Transverse colon (tissue), 4 donors: ENCODE results near the gene WDR87. TPM values are rescaled to one million over a fixed set of nuclear protein-coding genes. Genes with fewer than 3 reads are reported as not detected.

Experiments used
- DNase-seq: peaks from one replicate; pipeline ENCODE4 v3.0.0-alpha.2; 2019
- H3K27ac ChIP-seq, 4 donors: fragments of 200-600 bp; sonication (generic); 2 replicates each; pipeline ENCODE4 v1.5.1; 2016 to 2018; ENCODE audit warnings: inconsistent platforms in 4 of 4
- H3K27me3 ChIP-seq: fragments of 200-600 bp; sonication (generic); 2 replicates; pipeline ENCODE4 v1.5.1; 2017; ENCODE audit warnings: inconsistent platforms
- H3K36me3 ChIP-seq, 4 donors: fragments of 200-600 bp; sonication (generic); 2 replicates each; pipeline ENCODE4 v1.5.1; 2017 to 2019; ENCODE audit warnings: inconsistent platforms in 4 of 4
- H3K4me1 ChIP-seq, 4 donors: fragments of 200-600 bp; sonication (generic); 2 replicates each; pipeline ENCODE4 v1.5.1; 2017 to 2020; ENCODE audit warnings: inconsistent platforms in 4 of 4
- H3K4me3 ChIP-seq, 4 donors: fragments of 200-600 bp; sonication (generic); 1 replicate in 1 of 4; 2 replicates in 3 of 4; pipeline versions ENCODE4 v1.5.1 to v1.6.1; 2017 to 2019; ENCODE audit warnings: inconsistent platforms in 4 of 4
- H3K9me3 ChIP-seq, 2 donors: fragments of 200-600 bp; sonication (generic); 2 replicates each; pipeline ENCODE4 v1.5.1; 2017 to 2019; ENCODE audit warnings: inconsistent platforms in 2 of 2
- EP300 ChIP-seq: sonication (generic); formaldehyde crosslinking; IDR thresholded peaks from one replicate; pipeline ENCODE4 v1.6.1; 2017; ENCODE audit warnings: antibody characterized with exemption, low read depth
- POLR2A ChIP-seq: fragments of 450-650 bp; IDR thresholded peaks from one replicate; pipeline ENCODE4 v1.6.1; 2016; ENCODE audit warnings: antibody characterized with exemption, mild to moderate bottlenecking, moderate library complexity
- POLR2AphosphoS5 ChIP-seq, 3 donors: sonication (generic); formaldehyde crosslinking; IDR thresholded peaks; one replicate each; pipeline ENCODE4 v1.6.1; 2016; ENCODE audit warnings: antibody characterized with exemption in 3 of 3
- WGBS, 2 donors: methylation state at CpG; one replicate each; pipeline ENCODE4 v1.1.5; 2018; ENCODE audit warnings: low coverage in 1 of 2; 5-methylcytosine and 5-hydroxymethylcytosine counted together
- in situ Hi-C, 4 donors: fragments of 200-750 bp; cut with MboI; loops; one replicate each; pipeline versions ENCODE4 v1.15.0 to v1.15.1; 2017; ENCODE audit warnings: low sequenced_read_pairs in 3 of 4, low pct_ligation_motif_present in 1 of 4, low pct_unique_long_range_greater_than_20kb in 1 of 4
- intact Hi-C: fragments of 100-400 bp; cut with DNase I; formaldehyde crosslinking; loops from one replicate; pipeline ENCODE4 v1.15.1; 2023; ENCODE audit warnings: low total_unique reads
- total RNA-seq, 4 donors: library from RNA; depleted of rRNA; stranded (reverse); fragments of >200 nt; gene quantifications; one replicate each; pipeline ENCODE4 v1.1.0, GENCODE V29; 2016
- TF ChIP-seq, protein P1 (sequence below), 5 experiments: fragments of 200-600 bp in 3 of 5; fragments of 450-650 bp in 2 of 5; sonication (generic) in 3 of 5; IDR thresholded peaks; 1 replicate in 2 of 5; 2 replicates in 3 of 5; pipeline ENCODE4 v1.5.1; 2016 to 2017; ENCODE audit warnings: antibody characterized with exemption in 5 of 5, inconsistent platforms in 3 of 5, mild to moderate bottlenecking in 2 of 5, moderate library complexity in 1 of 5

Gene WDR87
- total RNA-seq, 4 donors from 2014 or later = not detected

DNA sequence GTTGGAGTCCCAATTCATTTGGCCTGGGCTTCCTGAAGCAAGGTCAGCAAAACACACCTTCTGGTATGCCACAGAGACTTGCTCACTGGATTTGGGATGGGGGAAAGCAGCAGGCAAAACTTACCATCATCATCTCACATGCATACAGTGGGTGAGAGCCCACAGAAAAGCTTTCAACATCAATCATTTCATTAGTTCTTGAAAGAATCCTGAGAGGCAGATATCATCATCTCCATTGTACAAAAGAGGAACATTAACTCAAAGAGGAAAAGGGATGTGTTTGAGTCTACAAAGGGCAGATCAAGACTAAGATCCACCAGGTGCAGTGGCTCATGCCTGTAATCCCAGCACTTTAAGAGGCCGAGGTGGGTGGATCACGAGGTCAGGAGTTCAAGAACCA is 6.4 kb downstream of the WDR87 start:
- Histone ChIP-seq H3K4me1 (no peaks in the 10 kb centered on the region), H3K4me3 (no peak overlapping the region), H3K27ac (no peak overlapping the region), H3K36me3 (no peaks in the 10 kb centered on the region), H3K9me3 (no peaks in the 10 kb centered on the region), H3K27me3 (no peaks in the 10 kb centered on the region)
- TF ChIP-seq, protein P1, sequence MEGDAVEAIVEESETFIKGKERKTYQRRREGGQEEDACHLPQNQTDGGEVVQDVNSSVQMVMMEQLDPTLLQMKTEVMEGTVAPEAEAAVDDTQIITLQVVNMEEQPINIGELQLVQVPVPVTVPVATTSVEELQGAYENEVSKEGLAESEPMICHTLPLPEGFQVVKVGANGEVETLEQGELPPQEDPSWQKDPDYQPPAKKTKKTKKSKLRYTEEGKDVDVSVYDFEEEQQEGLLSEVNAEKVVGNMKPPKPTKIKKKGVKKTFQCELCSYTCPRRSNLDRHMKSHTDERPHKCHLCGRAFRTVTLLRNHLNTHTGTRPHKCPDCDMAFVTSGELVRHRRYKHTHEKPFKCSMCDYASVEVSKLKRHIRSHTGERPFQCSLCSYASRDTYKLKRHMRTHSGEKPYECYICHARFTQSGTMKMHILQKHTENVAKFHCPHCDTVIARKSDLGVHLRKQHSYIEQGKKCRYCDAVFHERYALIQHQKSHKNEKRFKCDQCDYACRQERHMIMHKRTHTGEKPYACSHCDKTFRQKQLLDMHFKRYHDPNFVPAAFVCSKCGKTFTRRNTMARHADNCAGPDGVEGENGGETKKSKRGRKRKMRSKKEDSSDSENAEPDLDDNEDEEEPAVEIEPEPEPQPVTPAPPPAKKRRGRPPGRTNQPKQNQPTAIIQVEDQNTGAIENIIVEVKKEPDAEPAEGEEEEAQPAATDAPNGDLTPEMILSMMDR (IDR thresholded peaks at IDR 0.05) = no peak
- intact Hi-C loops (no loop called here), in situ Hi-C loops (loop anchor here (10.0 to 25.0 kb wide), 5 partner anchors 187 to 437 kb away; partner anchors contain the start of genes CATSPERG (in 4 of the 4) and DPF1 (in 1 of the 4))
- no peak for DNase-seq
- WGBS, 2 donors = 55% methylated on average over 2 of the region's 2 CpGs; no CpG with 5 or more reads in 1 of the 2 donors

DNA sequence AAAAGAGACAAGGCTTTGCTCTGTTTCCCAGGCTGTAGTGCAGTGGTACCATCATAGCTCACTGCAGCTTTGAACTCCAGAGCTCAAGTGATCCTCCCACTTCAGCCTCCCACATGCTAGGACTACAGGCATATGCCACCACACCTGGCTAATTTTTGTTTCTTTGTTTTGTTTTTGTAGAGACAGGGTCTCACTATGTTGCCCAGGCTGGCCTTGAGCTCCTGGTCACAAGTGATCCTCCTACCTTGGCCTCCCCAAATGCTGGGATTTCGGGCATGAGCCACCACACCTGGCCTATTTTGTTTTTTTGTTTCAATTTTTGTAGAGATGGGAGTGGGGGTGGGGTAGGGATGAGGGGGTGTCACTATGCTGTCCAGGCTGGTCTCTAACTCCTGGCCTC is 6.9 kb downstream of the WDR87 start:
- Histone ChIP-seq H3K36me3 (no peaks in the 10 kb centered on the region), H3K27ac (no peak overlapping the region), H3K27me3 (no peaks in the 10 kb centered on the region), H3K9me3 (no peaks in the 10 kb centered on the region), H3K4me3 (no peak overlapping the region), H3K4me1 (no peaks in the 10 kb centered on the region)
- DNase-seq = no peak
- 67% methylated on average over 1 of the region's 1 CpG; no CpG with 5 or more reads in 1 of the 2 donors for WGBS, 2 donors
- no peak for TF ChIP-seq POLR2AphosphoS5 (IDR thresholded peaks at IDR 0.05)
- TF ChIP-seq, protein P1 (IDR thresholded peaks at IDR 0.05) = no peak
- TF ChIP-seq POLR2A = no peak
- no peak for TF ChIP-seq EP300
- intact Hi-C loops (no loop called here), in situ Hi-C loops (loop anchor here in 2 of 4 donors (25.0 kb wide), 4 partner anchors 188 to 438 kb away; partner anchors contain the start of genes CATSPERG (in 1 of the 2) and DPF1 (in 1 of the 2))

DNA sequence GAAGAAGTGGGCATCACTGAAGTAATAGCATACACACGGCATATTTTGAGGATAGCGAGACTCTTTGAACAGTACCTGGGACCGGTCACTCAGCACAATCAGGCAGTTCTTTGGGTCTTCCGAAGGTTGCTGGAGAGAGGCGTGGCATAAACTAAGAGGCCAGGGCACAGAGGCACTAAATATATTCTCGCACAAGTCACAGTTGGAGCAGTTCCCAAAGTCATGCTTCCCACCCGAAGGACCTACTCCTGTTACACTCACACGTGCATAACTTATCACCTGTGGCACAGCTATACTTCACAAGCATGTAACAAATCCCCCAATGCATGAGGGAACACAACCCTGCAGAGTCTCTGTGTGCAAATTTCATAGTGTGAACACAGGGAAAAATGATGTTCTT is 10.2 kb downstream of the WDR87 start:
- no peak for TF ChIP-seq POLR2AphosphoS5 (IDR thresholded peaks at IDR 0.05)
- no peak for TF ChIP-seq EP300
- no peak for TF ChIP-seq POLR2A
- TF ChIP-seq, protein P1 (IDR thresholded peaks at IDR 0.05) = no peak
- in situ Hi-C loops = loop anchor here in 2 of 4 donors (25.0 kb wide), 4 partner anchors 191 to 441 kb away; partner anchors contain the start of genes CATSPERG (in 1 of the 2) and DPF1 (in 1 of the 2)
- intact Hi-C loops = no loop called here
- Histone ChIP-seq H3K9me3 (no peaks in the 10 kb centered on the region), H3K27ac (no peak overlapping the region), H3K4me1 (no peaks in the 10 kb centered on the region), H3K36me3 (no peaks in the 10 kb centered on the region), H3K4me3 (no peak overlapping the region), H3K27me3 (peaks cover 4% of the 10 kb centered on the region)
- WGBS, 2 donors = 81 to 100% methylated on average over 1 to 8 of the region's 8 CpGs
- no peak for DNase-seq

DNA sequence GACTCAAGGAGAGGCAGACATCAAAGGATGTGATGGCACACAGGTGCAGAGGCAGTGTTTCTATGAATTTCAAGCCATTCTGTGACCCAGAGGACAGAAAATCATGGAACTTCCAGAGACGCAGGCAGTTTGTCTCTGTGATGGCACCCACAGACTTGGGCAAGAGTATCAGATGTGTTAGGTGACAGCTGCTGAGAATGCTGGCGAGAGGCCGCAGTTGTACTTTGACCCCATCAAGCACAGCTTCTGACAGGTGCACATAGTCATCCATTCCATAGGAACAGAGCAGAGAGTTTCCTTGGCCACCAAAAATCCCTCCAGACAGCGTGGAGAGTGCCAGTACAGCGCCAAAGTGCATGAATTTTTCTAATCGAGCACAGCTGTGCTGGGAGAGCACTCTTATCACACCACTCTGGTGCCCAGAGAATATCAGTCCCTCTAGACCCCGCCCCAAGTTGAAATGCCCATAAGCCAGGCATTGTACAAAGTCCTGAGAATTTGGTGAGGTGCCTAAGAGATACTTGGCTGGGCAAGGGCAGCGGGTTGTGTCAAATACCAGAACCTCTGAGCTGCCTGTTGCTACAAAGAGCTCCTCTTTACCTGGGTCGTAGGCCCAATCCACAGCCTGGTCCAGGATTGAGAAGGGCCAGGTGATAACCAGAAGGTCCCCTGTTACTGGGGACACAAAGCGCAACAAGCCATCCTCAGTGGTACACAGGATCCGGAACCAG is 12.4 kb downstream of the WDR87 start:
- DNase-seq = no peak
- no peak overlapping the region for H3K27ac ChIP-seq
- no peaks in the 10 kb centered on the region for H3K4me1 ChIP-seq
- no peaks in the 10 kb centered on the region for H3K9me3 ChIP-seq
- H3K27me3 ChIP-seq = peaks cover 14% of the 10 kb centered on the region
- TF ChIP-seq POLR2A (no peak), EP300 (no peak), POLR2AphosphoS5 (IDR thresholded peaks at IDR 0.05) (no peak)
- TF ChIP-seq, protein P1 (IDR thresholded peaks at IDR 0.05) = no peak
- 25 to 65% methylated on average over 1 to 11 of the region's 11 CpGs for WGBS, 2 donors
- no peaks in the 10 kb centered on the region for H3K36me3 ChIP-seq
- in situ Hi-C loops (loop anchor here in 2 of 4 donors (25.0 kb wide), 4 partner anchors 193 to 443 kb away; partner anchors contain the start of genes CATSPERG (in 1 of the 2) and DPF1 (in 1 of the 2)), intact Hi-C loops (no loop called here)
- H3K4me3 ChIP-seq = no peak overlapping the region
